Measurements from ENCODE around the gene CHCHD6. TPM values are rescaled to one million over a fixed set of nuclear protein-coding genes. Genes with fewer than 3 reads are reported as not detected.

The CHCHD6 gene
- total RNA-seq, 1 donor from 2014 or later: 12.6 TPM

GRCh38 chr3:126704494-126705214, 614 bp downstream of the CHCHD6 start:
- no peak for DNase-seq (ENCODE audit: low read depth)

DNA sequence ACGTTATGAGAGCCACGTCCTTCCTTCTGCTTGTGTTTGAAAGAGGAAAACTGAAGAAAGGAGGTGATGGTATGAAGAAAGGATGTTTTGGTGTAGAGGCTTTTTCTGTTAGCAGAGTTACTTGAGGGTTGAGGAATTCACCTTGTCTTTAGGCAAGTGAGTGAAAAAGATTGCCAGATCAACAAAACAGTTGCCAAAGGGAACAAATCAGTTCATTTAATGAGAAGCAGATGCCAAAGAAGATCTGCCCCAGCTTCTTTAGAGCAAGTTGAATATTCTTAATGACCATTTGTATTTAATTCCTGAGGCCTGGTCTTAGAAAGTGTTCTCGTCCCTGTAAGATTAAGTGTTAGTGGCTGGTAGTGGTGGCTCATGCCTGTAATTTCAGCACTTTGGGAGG, 2.6 kb downstream of the CHCHD6 start:
- DNase-seq (ENCODE audit: low read depth): no peak

- DNase-seq (ENCODE audit: low read depth): peak; percentile 2
Measured at GRCh38 chr3:126711121-126711760, 7.2 kb downstream of the CHCHD6 start.

DNA sequence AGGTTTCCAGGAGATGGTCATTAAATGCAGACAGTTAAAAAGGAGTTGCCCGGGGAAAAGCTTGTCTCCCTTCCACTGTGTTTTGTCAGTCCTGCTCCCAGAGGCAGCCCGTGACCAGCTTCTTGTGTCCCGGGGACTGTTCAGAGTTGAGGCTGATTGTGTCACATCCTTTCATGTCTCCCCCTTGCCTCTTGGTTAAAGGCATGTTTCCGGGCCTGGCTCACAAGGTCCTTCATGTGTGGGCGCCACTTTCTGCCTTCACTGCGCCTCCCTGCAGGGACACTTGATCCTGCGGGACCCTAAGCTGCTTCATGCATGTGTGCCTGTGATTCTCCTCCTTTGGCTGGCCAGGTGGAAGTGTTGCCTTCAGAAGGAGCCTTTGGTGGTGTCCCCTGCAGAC, 9.2 kb downstream of the CHCHD6 start:
- DNase-seq (ENCODE audit: low read depth): no peak

DNA sequence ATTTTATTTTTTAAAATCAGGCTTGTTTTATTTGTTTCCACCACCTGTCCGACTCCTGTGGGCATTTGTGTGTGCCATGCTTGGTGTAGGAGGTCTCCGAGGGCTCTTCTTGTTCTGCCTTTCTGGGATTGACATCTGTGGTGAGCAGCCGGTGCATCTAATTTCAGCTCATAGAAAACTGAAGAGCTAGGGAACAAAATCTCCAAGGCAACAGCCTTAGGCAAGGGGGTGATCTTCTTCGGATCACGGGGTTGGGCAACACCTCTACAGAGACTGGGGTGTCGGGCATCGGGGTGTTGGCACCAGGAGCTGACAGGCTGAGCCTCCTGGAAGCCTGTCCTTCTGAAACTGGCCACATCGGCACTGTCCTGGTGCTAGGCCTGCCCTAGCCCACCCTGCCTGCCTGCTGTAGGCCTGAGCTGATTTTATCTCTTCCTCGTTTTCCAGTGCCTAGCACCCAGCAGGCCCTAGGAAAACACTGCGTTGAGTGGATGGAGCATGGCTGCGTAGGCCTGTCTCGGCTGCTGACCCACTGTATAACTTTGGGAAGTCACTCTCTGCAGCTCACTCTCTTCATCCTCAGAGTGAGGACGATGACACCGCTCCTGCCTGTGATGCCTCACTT, 10.3 kb downstream of the CHCHD6 start:
- DNase-seq (ENCODE audit: low read depth): no peak

- no peak for DNase-seq (ENCODE audit: low read depth)
Measured at GRCh38 chr3:126714921-126715320, 10.9 kb downstream of the CHCHD6 start.

- DNase-seq (ENCODE audit: low read depth): no peak
Measured at GRCh38 chr3:126715432-126715831, 11.4 kb downstream of the CHCHD6 start.

- DNase-seq (ENCODE audit: low read depth): no peak
Measured at GRCh38 chr3:126716057-126716456, 12.0 kb downstream of the CHCHD6 start.

DNA sequence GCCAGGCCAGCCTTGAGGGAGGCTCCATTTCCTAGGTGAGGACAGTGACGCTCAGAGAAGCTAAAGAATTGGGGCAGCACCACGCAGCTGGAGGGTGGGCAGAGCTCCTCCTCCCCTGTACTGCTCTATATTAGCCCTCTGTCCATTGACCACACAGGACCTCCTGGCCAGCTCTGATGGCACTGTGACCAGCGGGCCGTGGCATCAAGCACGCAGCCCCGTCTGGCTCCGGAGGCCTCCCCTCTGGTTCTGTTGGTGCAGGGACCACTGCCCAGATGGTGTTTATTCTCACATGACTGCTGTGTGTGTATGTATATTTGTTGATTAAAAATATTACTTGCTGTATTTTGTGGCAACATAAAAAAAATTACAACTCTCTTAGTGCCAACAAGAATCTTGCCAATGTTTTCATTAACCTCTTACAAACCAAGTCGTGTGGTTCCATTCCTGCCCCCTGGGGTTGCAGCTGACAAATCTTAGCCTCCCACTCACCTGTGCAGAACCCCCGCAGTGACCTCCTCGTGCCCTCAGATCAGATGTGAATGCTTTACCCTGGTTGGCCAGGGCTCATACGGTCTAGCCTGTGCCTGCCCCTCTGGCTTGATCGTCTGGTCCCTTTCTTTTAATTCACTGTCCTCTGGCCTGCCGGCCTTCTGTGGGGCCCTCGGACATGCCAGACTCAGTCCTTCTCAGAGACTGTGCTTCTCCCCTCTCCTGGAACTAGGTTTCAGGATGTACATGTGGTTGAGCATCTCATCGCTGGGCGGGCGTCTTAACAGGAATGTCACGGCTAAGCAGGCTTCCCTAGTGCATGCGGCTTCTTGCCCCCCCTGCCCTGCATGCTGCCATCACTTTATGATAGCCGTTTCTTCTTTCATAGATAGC, 14.8 kb downstream of the CHCHD6 start:
- no peak for DNase-seq (ENCODE audit: low read depth)

DNA sequence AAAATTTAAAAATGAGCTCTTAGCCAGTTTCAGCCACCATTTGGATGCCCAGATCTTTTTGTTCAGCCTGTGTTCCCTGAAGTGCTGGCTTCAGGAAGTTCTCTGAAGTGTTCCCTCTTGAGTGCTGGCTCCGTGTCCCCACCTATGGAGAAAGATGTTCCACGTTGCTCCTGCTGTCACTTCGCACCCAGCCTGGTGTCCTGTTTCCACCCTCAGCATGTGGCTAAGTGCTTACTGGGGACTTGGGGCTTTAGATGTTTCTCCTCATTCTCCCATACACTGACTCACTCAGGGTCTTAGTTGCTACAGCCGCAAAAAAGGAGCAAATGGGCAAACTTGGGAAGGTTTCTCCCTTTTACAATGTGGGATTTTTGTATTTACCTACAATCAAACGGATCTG, 16.6 kb downstream of the CHCHD6 start:
- DNase-seq (ENCODE audit: low read depth): no peak

DNA sequence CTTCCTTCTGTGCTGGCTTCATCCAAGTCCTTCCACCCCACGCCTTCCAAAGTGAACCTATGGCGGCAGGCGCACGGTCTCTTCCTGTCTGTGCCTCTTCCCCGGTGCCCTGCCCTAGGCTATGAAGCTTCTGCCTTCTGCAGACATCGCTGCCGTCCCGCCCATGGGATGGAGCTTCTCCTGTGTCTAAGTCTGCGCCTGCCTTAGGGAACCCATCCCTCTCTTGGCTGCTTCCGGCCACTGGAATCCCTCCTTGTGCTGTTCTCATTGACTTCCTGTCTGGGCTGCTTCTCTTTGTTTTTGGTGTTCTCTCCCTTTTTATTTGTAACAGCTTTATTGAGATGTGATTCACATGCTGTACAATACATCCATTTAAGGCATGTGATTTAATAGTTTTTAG, 17.2 kb downstream of the CHCHD6 start:
- DNase-seq (ENCODE audit: low read depth): no peak

GRCh38 chr3:126723237-126723636, 19.2 kb downstream of the CHCHD6 start:
- DNase-seq (ENCODE audit: low read depth): no peak

DNA sequence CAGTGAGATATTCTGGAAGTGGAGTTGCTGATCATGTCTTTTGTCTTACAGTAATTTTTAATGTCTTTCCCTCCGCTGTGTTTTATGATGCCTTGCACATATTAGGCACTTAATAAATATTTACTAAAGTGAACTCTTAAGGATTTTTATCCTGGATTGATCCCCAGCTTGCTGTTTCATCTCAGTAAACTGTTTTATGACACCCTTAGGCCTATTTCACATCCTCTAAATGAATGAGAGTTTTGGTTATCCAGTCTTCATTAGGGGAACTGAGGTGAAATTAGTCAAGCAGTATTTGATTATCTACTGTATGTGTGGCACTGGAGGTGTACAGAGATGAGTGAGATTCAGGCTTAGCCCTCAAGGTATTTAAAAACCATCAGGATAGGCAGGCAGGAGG, 19.8 kb downstream of the CHCHD6 start:
- no peak for DNase-seq (ENCODE audit: low read depth)

- DNase-seq (ENCODE audit: low read depth): no peak
Measured at GRCh38 chr3:126728680-126729079, 24.6 kb downstream of the CHCHD6 start.

- no peak for DNase-seq (ENCODE audit: low read depth)
Measured at GRCh38 chr3:126730376-126730775, 26.3 kb downstream of the CHCHD6 start.

- DNase-seq (ENCODE audit: low read depth): no peak
Measured at GRCh38 chr3:126731044-126731443, 27.0 kb downstream of the CHCHD6 start.

GRCh38 chr3:126732281-126733060, 28.4 kb downstream of the CHCHD6 start:
- no peak for DNase-seq (ENCODE audit: low read depth)

DNA sequence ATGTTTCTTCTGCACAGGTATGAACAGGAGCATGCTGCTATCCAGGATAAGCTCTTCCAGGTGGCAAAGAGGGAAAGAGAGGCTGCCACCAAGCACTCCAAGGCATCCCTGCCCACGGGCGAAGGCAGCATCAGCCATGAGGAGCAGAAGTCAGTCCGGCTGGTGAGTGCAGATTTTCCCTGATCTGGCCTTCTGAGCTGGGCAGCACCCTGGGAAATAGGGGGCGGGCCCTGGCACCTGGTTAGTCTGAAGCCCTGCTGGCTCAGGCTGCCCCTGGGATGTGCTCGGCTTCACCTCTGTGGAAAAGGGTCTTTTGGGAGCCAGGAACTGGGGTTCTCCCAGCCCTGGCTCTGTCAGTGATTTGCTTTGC, 29.0 kb downstream of the CHCHD6 start:
- DNase-seq (ENCODE audit: low read depth): no peak

GRCh38 chr3:126734106-126734723, 30.2 kb downstream of the CHCHD6 start:
- DNase-seq (ENCODE audit: low read depth): no peak

GRCh38 chr3:126737527-126737926, 33.5 kb downstream of the CHCHD6 start:
- DNase-seq (ENCODE audit: low read depth): no peak

GRCh38 chr3:126742057-126742456, 38.0 kb downstream of the CHCHD6 start:
- DNase-seq (ENCODE audit: low read depth): no peak
